Activated CD8-positive, alpha-beta memory T cell treated with anti-CD3 and anti-CD28 coated beads for 1 hour (primary cell): Measurements from ENCODE around the gene LHCGR.

ENCODE experiments used
- DNase-seq, 2 donors: peaks; one replicate each; pipeline ENCODE4 v3.0.0-alpha.2; 2020; ENCODE audit warnings: low read depth in 1 of 2; ENCODE audit errors: extremely low read depth in 1 of 2

LHCGR gene

GRCh38 chr2:48755473-48755872 is at the start of gene LHCGR:
Gene LHCGR (minus strand): TSS chr2:48755724. CDS start chr2:48755671, 53 bp downstream.
- no peak for DNase-seq

- no peak for DNase-seq
Observed at GRCh38 chr2:48799601-48800000, 44.1 kb upstream of the LHCGR start.

DNA sequence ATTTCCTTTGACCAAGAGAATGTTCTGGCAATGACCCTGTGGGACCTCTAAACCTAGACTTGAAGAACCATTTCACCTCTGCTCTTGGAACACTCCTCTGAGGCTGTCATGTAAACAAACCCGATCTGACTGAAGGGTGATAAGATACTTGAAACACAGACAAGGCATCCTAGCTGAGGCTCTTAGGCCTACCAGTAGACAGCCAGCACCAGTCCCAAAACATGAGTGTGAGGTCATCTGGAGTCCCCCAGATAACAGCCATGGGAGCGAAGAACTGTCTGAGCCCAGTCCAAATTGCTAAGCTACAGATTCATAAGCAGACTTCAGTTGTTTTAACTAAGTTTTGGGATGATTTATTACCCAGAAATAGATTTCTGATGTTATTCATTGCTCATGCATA is 39.5 kb upstream of the LHCGR start:
- no peak for DNase-seq

DNA sequence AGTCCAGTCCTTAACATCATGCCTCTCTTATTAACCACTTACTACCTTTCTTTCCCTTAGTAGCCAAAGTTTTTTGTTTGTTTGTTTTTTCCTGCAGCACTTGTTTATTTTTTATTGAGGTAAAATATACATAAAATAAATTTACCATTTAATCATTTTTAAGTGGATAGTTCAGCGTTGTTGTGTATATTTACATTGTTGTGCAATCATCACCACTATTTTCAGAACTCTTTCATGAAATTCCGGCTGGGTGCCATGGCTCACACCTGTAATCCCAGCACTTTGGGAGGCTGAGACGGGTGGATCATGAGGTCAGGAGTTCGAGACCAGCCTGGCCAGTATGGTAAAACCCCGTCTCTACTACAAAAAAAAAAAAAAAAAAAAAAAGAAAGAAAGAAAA is 38.1 kb upstream of the LHCGR start:
- no peak for DNase-seq

DNA sequence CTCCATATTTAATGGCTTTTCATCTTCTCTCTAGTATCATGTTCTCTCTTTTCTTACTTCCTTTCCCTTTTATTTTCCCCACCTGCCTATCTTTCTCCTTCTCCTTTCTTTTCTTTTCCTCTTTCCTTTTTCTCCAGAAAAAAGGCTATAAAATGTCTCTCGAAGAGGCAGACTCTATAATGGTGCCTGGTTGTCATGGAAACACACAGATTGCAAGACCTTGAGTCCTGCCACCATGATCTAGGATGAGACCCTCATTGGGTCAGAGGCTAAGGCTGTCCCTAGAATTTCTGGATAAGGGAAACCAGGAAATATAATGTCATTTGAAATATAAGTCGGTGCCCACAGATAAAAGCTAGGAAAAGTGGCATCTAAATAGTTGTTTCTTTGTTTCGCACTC is 36.5 kb upstream of the LHCGR start:
- no peak for DNase-seq

DNA sequence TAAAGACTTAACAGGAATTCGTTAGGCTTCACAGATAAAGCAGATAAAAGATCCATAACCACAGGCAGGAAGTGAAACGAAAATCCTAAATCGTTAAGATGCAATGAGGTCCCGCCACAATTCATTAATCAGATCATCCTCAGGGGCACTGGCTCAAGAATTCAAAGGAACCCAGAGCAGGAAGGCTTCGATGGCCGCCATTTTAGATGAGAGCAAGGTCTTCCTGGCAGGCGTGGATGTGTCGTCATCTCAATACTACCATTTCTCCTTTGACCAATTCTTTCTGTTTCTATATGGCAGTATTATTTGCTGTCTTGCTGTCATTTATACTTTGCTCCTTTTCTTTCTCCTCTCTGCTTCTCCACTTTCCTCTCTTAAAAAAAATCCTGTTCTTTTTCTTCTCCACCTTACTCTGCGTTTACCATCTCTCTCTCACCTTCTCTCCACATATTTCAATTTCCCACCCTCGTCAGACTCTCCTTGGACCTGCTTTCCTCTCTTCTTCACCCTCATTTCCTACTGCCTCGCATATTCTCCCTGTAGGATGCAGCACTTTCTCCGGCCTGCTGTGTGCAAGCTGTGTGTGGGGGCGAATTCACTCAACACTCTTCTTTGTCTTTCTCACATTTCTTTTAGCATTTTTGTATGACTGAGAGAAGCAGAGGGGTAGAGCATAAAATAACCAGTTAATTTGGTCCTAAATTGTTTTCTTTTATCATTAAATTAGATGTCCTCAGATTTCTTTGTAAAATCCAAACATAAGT is 35.1 kb upstream of the LHCGR start:
- no peak for DNase-seq

GRCh38 chr2:48787580-48787979 is 32.1 kb upstream of the LHCGR start:
- no peak for DNase-seq

DNA sequence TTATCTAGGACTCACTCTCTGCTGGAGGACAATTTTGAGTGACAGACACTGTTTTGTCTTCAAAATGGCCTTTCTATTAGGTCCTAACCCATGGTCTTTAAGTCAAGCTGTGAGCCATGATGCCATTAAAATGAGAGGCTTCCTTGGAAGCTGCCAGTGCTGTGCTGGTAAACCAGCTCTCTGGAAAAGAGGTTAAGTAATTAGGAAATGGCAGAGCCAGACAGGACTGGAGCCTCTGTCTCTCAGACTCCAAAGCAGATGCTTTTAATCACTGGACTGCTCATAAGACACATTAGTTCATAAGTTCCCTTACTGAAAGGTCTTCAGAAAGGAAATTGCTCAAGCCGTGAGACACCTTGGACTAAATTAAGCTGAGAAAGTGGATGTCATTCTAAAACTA is 25.8 kb upstream of the LHCGR start:
- no peak for DNase-seq

GRCh38 chr2:48779019-48779716 is 23.6 kb upstream of the LHCGR start:
- no peak for DNase-seq

DNA sequence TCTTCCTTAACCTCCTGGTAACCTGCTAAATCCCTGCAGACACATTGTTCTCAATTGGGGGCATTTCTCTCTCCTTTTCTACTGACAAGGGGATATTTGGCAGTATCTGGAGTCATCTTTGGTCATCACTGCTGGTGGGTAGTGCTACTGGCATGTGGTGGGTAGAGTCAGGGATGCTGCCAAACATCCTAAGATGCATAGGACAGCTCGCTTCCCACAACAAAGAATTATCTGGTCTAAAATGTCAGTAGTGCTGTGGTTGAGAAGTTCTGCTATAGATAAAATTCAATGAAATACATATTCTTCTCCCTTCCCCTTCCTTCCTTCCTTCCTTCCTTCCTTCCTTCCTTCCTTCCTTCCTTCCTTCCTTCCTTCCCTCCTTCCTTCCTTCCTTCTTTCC is 18.7 kb upstream of the LHCGR start:
- no peak for DNase-seq

DNA sequence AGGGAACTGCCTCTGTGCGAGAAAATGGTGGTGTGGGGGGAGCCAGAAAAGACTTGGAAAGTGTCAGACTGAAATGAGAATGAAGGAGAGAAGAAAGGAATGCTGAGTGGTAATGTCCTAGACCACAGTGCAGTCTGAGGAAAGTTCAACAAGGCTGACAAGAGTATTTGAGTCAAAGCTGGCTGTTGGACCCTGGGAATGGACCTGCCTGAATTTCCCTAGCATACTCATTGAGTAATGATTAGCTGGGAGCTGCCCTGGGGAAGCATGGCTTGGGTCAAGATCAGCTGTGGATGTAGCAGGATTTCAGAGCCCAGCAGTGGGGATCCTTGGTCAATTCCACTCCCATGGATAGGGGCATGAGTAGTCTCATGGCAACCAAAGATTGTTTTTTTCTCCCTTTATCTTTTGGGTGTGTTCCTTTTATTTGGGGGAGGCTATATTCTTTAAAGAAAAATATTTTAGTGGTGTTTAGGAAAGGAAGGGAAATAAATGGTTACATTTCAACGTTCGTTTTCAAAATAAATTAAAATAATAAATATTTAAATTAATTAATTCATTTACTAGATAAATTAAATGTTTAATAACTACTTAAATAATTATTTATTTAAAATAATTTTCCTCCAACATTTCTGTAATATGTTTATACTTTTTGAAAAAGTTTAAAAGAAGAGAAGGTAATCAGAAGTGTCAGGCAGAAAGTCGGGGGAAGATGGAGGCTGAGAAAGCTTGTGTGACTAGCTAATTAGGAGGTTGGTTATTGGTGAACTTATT is 15.9 kb upstream of the LHCGR start:
- DNase-seq: no peak

DNA sequence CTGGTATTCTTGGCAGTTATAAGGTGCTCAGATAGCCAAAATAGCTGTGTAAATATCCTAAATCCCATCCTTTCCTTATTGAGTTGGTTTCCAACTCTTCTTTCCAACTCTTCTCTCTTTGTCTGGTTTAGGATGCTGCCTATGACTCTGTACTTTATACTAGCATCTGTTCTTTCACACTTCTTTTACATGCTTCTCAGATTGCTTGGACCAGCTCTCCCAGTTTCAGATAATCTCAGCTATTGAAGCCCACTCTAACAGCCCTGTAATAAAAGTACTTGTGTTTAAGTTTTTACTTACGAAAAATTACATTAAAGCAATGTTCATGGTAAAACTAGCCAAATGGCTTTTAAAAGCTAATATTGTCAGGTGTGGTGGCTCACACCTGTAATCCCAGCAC is 14.7 kb upstream of the LHCGR start:
- no peak for DNase-seq

- DNase-seq: no peak
Observed at GRCh38 chr2:48768669-48769068, 13.1 kb upstream of the LHCGR start.

DNA sequence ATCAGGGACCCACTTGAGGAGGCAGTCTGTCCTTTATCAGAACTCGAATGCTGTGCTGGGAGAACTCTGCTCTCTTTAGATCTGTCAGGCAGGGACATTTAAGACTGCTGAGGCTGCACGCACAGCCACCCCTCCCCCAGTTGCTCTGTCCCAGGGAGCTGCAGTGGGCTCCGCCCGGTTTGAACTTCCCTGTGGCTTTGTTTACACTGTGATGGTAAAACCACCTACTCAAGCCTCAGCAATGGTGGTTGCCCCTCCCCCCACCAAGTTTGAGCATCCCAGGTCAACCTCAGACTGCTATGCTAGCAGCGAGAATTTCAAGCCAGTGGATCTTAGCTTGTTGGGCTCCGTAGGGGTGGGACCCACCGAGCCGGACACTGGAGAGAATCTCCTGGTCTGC is 11.8 kb upstream of the LHCGR start:
- no peak for DNase-seq

DNA sequence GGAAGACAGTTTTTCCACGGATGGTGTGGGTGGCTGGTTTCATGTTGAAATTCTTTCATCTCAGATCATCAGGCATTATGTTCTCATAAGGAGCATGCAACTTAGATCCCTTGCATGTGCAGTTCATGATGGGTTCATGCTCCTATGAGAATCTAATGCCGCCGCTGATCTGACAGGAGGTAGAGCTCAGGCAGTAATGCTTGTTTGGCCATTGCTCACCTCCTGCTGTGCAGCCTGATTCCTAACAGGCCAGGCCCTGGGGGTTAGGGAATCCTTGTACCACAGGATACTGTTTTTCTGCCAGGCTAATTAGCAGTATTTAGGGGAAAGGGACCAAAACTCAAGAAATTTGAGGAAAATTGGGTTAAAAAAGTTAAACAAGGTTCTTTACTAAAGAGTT is 5.3 kb upstream of the LHCGR start:
- DNase-seq: no peak

DNA sequence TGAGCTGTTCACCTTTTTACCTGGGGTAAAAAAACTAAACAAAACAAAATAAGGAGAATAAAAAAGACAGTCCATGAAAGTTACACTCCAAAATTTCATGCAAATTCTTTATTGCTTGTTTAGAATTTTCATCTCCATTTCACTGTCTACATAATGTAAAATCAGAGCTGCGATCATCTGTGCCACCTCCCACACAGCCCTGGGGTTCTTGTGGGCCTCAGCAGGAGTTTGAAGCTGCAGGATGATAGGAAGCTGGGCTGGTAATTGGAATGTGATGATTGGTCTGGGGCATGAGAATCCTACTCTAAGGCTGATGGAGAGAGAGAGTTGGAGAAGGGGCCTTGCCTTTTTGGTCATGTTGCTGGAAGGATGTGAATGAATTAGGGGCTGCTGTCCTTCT is 4.2 kb upstream of the LHCGR start:
- no peak for DNase-seq

DNA sequence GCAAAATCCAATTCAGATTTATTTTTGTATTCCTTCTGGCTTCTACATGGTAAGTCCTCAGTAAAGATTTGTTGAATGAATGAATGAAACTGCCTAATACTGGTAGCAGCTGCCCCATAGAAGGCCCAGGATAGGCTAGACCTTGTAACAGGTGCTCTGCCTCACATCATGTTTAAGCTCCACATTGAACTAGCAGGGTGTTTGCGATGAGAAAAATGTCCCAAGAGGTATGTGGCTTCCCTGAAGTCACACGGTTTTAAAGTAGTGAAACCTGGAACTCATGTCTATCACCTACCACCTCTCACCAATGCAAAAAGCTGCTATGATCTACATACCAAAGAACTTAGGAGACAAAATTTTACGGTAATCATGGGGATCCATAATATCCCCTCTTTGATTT is 765 bp upstream of the LHCGR start:
- DNase-seq: no peak

DNA sequence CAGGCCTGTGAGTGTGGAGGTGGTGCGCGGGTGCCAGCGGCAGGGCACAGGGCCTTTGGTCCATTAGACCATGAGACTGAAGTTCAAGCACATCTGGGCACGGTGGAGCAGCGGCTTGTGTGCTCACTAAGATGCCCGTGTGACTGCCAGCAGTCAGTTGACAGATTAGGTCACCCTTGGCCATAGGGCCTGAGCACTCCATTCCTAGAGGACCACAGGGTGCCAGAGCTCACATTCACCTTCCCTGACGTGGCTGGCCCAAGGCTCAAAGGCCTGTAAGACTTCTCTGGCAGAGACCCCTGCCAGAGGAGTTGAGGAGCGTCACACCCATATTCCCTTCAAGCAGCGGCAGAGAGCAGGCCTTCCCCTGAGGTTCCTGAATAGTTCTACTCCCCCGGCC is 650 bp downstream of the LHCGR start:
- DNase-seq: no peak

DNA sequence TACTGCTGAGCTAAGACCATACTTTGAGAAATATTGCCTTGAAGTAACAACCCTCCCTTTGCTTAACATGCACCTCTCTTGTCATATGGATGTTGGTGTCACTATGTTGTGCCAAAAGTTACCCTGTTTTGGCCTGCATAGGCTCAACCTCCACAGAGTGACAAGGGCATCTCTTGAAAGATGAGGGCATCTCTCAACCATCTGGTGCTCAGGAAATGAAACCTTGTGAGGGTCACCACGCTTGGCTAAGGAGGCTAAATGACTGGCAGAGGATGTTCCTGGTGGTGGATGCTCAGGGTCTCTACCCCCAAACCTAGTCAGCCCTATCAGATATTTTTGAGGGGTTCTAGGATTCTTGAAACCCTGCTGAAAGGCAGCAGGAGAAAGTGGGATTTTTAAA is 2.3 kb downstream of the LHCGR start:
- no peak for DNase-seq

- no peak for DNase-seq
Observed at GRCh38 chr2:48750128-48750739, 5.3 kb downstream of the LHCGR start.
